GM19025 (cell line): ENCODE measurements around the gene CBLN4.

Experiments
- ATAC-seq: cut with Tn5 transposase; IDR thresholded peaks from one replicate; pipeline ENCODE4 v1.9.1; 2021; ENCODE audit warnings: mild to moderate bottlenecking, low read depth, moderate library complexity; ENCODE audit not compliant: unreplicated experiment

The CBLN4 gene

DNA sequence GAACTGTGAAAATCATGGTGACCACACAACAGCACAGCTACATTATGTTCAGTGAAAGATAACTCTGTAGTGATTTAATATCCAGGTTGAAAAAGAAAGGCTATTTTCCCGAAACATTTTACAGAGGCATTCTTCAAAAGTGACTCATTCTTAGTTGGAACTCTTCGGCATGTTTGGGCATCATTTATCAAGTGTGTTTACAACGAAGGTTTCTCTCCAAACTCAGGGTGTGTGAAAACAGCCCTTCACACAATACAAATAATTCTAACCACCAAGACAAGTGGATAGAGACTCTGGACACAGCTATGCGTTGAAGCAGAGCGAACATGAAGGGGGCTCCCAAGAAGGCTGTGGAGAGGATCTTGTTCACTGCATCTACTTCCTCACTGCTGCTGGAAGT lies 57.6 kb downstream of the CBLN4 start:
- ATAC-seq = no peak
